Measurements from ENCODE around the gene TLR7.

GRCh38 chrX:12871257-12871656 lies 4.4 kb downstream of the TLR7 start:
- TF ChIP-seq YY1 (IDR thresholded peaks at IDR 0.05; ENCODE audit: insufficient read depth, insufficient read length) (no peak), ZNF274 (IDR thresholded peaks at IDR 0.05; ENCODE audit: low read depth, low read length) (no peak), SUZ12 (IDR thresholded peaks at IDR 0.05; ENCODE audit: extremely low read depth, insufficient read depth, insufficient read length) (no peak)

All from NT2/D1 (cell line).